ENCODE results near the gene STK4.
"Not testable (repeated sequence)": the region's sequence is repeated elsewhere in the genome, so short reads cannot be mapped to it uniquely, and the experiment has no call there.

STK4 gene

GRCh38 chr20:45056473-45057173, 90.3 kb downstream of the STK4 start:
- ChIA-PET POLR2A (no interaction called here), CTCF (interaction anchor here (1.5 to 8.0 kb wide), 4 partner anchors 13 to 39 kb away, joined by 3 to 60 read pairs (median 18); no protein-coding TSS in a partner anchor)
- no peak for DNase-seq (ENCODE audit: extremely low spot score)
- no peak for TF ChIP-seq CTCF (IDR thresholded peaks at IDR 0.05; ENCODE audit: control extremely low read depth, extremely low read depth, low read depth, missing control alignments)

- DNase-seq (ENCODE audit: extremely low spot score) = no peak
- ChIA-PET CTCF (interaction anchor here (1.0 to 8.0 kb wide), 4 partner anchors 9 to 37 kb away, joined by 4 to 60 read pairs (median 6); no protein-coding TSS in a partner anchor), POLR2A (interaction anchor here (0.9 kb wide), 1 partner anchor 583 kb away, joined by 3 read pairs; no protein-coding TSS in a partner anchor)
- no peak for TF ChIP-seq CTCF (IDR thresholded peaks at IDR 0.05; ENCODE audit: control extremely low read depth, extremely low read depth, low read depth, missing control alignments)
These were observed 92.0 kb downstream of the STK4 start for GRCh38 chr20:45058168-45058850.

- TF ChIP-seq CTCF (IDR thresholded peaks at IDR 0.05; ENCODE audit: control extremely low read depth, extremely low read depth, low read depth, missing control alignments) = no peak
- CTCF ChIA-PET = interaction anchor here (1.1 to 2.1 kb wide), 3 partner anchors 9 to 36 kb away, joined by 4 to 12 read pairs (median 7); no protein-coding TSS in a partner anchor
- POLR2A ChIA-PET = no interaction called here
- DNase-seq (ENCODE audit: extremely low spot score) = no peak
These were observed 92.9 kb downstream of the STK4 start for GRCh38 chr20:45059022-45059728.

GRCh38 chr20:45060294-45060693, 94.0 kb downstream of the STK4 start:
- CTCF ChIA-PET = interaction anchor here (1.0 to 2.1 kb wide), 5 partner anchors 10 to 37 kb away, joined by 3 to 12 read pairs (median 4); no protein-coding TSS in a partner anchor
- no peak for DNase-seq (ENCODE audit: extremely low spot score)
- TF ChIP-seq CTCF (IDR thresholded peaks at IDR 0.05; ENCODE audit: control extremely low read depth, extremely low read depth, low read depth, missing control alignments) = no peak
- POLR2A ChIA-PET = no interaction called here

GRCh38 chr20:45061244-45061643, 94.9 kb downstream of the STK4 start:
- CTCF ChIA-PET = interaction anchor here (1.0 to 2.1 kb wide), 5 partner anchors 10 to 36 kb away, joined by 3 to 12 read pairs (median 4); no protein-coding TSS in a partner anchor

GRCh38 chr20:45063107-45063506, 96.8 kb downstream of the STK4 start:
- DNase-seq (ENCODE audit: extremely low spot score); POLR2A ChIA-PET: not testable (repeated sequence)
- CTCF ChIA-PET = interaction anchor here (1.7 kb wide), 1 partner anchor 19 kb away, joined by 4 read pairs; no protein-coding TSS in a partner anchor

More at GRCh38 chr20:45061244-45061643, 94.9 kb downstream of the STK4 start:
- POLR2A ChIA-PET = no interaction called here
- TF ChIP-seq CTCF (IDR thresholded peaks at IDR 0.05; ENCODE audit: control extremely low read depth, extremely low read depth, low read depth, missing control alignments) = no peak
- no peak for DNase-seq (ENCODE audit: extremely low spot score)

Data from GM10248 (cell line).